Measurements from ENCODE around the gene CAPN13.

DNA sequence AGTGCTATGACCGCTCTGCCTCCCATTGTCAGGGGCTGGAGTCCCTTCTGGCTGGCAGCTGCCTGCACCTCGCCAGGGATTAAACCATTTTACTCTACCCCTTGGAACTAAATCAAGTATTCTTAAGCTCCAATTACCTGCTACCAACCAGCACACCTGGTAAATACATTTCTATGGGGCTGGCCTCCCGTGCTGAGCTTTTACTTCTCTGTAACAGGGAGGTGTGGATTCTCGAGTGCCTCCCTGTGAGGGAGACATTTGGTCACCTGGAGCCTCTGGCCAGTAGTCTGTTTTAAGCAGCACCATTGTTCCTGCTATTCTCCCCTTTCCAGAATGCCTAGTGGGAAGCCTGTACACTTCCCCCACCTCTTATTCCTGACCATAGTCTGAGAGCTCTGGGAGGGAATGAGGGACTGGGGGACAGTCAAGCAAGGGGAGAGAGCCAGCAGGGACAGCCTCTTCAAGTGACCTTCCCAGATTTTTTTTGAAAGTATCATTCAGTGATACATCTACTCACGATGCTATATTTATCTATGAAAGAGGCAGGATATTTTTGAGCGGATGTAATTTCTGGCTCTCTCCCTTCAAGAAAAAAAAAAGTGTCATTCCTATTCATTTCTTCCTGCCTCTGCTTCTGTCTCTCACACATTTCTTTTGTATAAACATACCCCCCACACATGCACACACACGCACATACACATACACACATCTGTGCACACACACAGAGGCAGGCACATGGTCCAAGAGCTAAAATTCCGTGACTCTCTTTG, 112.8 kb downstream of the CAPN13 start:
- TF ChIP-seq, protein P1, sequence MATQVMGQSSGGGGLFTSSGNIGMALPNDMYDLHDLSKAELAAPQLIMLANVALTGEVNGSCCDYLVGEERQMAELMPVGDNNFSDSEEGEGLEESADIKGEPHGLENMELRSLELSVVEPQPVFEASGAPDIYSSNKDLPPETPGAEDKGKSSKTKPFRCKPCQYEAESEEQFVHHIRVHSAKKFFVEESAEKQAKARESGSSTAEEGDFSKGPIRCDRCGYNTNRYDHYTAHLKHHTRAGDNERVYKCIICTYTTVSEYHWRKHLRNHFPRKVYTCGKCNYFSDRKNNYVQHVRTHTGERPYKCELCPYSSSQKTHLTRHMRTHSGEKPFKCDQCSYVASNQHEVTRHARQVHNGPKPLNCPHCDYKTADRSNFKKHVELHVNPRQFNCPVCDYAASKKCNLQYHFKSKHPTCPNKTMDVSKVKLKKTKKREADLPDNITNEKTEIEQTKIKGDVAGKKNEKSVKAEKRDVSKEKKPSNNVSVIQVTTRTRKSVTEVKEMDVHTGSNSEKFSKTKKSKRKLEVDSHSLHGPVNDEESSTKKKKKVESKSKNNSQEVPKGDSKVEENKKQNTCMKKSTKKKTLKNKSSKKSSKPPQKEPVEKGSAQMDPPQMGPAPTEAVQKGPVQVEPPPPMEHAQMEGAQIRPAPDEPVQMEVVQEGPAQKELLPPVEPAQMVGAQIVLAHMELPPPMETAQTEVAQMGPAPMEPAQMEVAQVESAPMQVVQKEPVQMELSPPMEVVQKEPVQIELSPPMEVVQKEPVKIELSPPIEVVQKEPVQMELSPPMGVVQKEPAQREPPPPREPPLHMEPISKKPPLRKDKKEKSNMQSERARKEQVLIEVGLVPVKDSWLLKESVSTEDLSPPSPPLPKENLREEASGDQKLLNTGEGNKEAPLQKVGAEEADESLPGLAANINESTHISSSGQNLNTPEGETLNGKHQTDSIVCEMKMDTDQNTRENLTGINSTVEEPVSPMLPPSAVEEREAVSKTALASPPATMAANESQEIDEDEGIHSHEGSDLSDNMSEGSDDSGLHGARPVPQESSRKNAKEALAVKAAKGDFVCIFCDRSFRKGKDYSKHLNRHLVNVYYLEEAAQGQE (IDR thresholded peaks at IDR 0.05; ENCODE audit: low read depth): no peak
- TF ChIP-seq RAD21 (IDR thresholded peaks at IDR 0.05; ENCODE audit: low read depth): no peak
- TF ChIP-seq EGR1 (IDR thresholded peaks at IDR 0.05): no peak
- no peak for TF ChIP-seq EP300 (IDR thresholded peaks at IDR 0.05; ENCODE audit: borderline replicate concordance)
- no peak for TF ChIP-seq FOXM1 (IDR thresholded peaks at IDR 0.05; ENCODE audit: borderline replicate concordance, low read depth)
- no peak for TF ChIP-seq TEAD4 (IDR thresholded peaks at IDR 0.05)
- TF ChIP-seq, protein P2, sequence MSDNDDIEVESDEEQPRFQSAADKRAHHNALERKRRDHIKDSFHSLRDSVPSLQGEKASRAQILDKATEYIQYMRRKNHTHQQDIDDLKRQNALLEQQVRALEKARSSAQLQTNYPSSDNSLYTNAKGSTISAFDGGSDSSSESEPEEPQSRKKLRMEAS (IDR thresholded peaks at IDR 0.05): no peak
